Naive thymus-derived CD8-positive, alpha-beta T cell (primary cell): Measurements from ENCODE around the gene KIAA0040. TPM values are rescaled to one million over a fixed set of nuclear protein-coding genes. Genes with fewer than 3 reads are reported as not detected.
A peak's percentile ranks its signal among the peaks of the same experiment; 100 is the strongest.

Experiments used
- ATAC-seq, 2 donors: fragments of 150-1000 bp; cut with Tn5 transposase in 1 of 2; sonication (Bioruptor Pico), chemical (Tn5 transposase) in 1 of 2; 1 replicate in 1 of 2; 2 replicates in 1 of 2; pipeline ENCODE4 v1.10.0; 2021; ENCODE audit warnings: mild to moderate bottlenecking in 2 of 2, moderate library complexity in 2 of 2
- POLR2A ChIA-PET: fragments of 350-600 bp; sonication (Branson Sonifier 250); formaldehyde crosslinking; loops from one replicate; lab custom pipeline; 2021; ENCODE audit warnings: antibody characterized with exemption; lab: Charles Lee
- DNase-seq, 10 donors: peaks; one replicate each; pipeline versions ENCODE4 v3.0.0 to v3.0.0-alpha.2; 2020 to 2022
- H3K27ac Mint-ChIP-seq, 10 donors: one replicate each; pipeline ENCODE4 v1.8.0; 2020 to 2022; ENCODE audit warnings: mild to moderate bottlenecking in 10 of 10, mixed read lengths in 10 of 10, moderate library complexity in 4 of 10, inconsistent platforms in 1 of 10
- H3K27me3 Mint-ChIP-seq, 5 donors: one replicate each; pipeline ENCODE4 v1.8.0; 2021 to 2022; ENCODE audit warnings: mixed read lengths in 5 of 5
- H3K36me3 Mint-ChIP-seq, 3 donors: one replicate each; pipeline ENCODE4 v1.8.0; 2020 to 2022; ENCODE audit warnings: mixed read lengths in 3 of 3, mild to moderate bottlenecking in 2 of 3, inconsistent platforms in 1 of 3
- H3K4me1 Mint-ChIP-seq, 4 donors: one replicate each; pipeline ENCODE4 v1.8.0; 2021 to 2022; ENCODE audit warnings: mixed read lengths in 4 of 4
- H3K4me3 Mint-ChIP-seq, 10 donors: one replicate each; pipeline ENCODE4 v1.8.0; 2020 to 2022; ENCODE audit warnings: mild to moderate bottlenecking in 10 of 10, mixed read lengths in 10 of 10, moderate library complexity in 6 of 10, inconsistent platforms in 1 of 10
- H3K9me3 Mint-ChIP-seq, 9 donors: one replicate each; pipeline ENCODE4 v1.8.0; 2020 to 2022; ENCODE audit warnings: mixed read lengths in 9 of 9, mild to moderate bottlenecking in 3 of 9, inconsistent platforms in 1 of 9, moderate library complexity in 1 of 9
- polyA plus RNA-seq, 3 donors: library from polyadenylated mRNA; unstranded; fragments of 300-500 nt; fragmentation: Illumina TruSeq; gene quantifications; one replicate each; pipeline ENCODE4 v1.2.3, GENCODE V29; 2021
- total RNA-seq, 8 experiments: library from RNA in 2 of 8; stranded (reverse) in 2 of 8; gene quantifications; one replicate each; pipeline ENCODE4 v1.2.3 and lab custom pipeline; 2021 to 2026

KIAA0040 gene
- total and polyA plus RNA-seq, 5 experiments from 2014 or later: 25.1 to 32.5 (median 26.0) TPM

GRCh38 chr1:175179837-175180590 lies 12.6 kb downstream of the KIAA0040 start:
- no peak overlapping the region for H3K4me3 Mint-ChIP-seq
- H3K4me1 Mint-ChIP-seq: peaks cover 35 to 83% (median 79%) of the 10 kb centered on the region in 4 donors
- peaks cover 5 to 61% (median 30%) of the 10 kb centered on the region in 3 donors for H3K36me3 Mint-ChIP-seq
- no peaks in the 10 kb centered on the region for H3K9me3 Mint-ChIP-seq
- POLR2A ChIA-PET: interaction anchor here (0.6 to 1.2 kb wide), 2 partner anchors 8 to 20 kb away, joined by 3 to 4 read pairs; no protein-coding TSS in a partner anchor
- peak overlapping the region in 8 of 10 donors; percentile 5 to 76 (median 20) for H3K27ac Mint-ChIP-seq
- ATAC-seq: no peak
- no peak for DNase-seq
- no peaks in the 10 kb centered on the region for H3K27me3 Mint-ChIP-seq

GRCh38 chr1:175178456-175178855 lies 14.1 kb downstream of the KIAA0040 start:
- POLR2A ChIA-PET: no interaction called here
- Mint-ChIP-seq H3K4me1 (peaks cover 36 to 81% (median 79%) of the 10 kb centered on the region in 4 donors), H3K9me3 (no peaks in the 10 kb centered on the region), H3K27ac (peak overlapping the region in 4 of 10 donors; percentile 9 to 72 (median 24)), H3K36me3 (peaks cover 5 to 72% (median 31%) of the 10 kb centered on the region in 3 donors), H3K27me3 (no peaks in the 10 kb centered on the region), H3K4me3 (no peak overlapping the region)
- DNase-seq (no peak), ATAC-seq (no peak)

GRCh38 chr1:175178056-175178455 lies 14.5 kb downstream of the KIAA0040 start:
- POLR2A ChIA-PET: interaction anchor here (0.6 kb wide), 1 partner anchor 17 kb away, joined by 4 read pairs; no protein-coding TSS in a partner anchor
- peaks cover 5 to 73% (median 31%) of the 10 kb centered on the region in 3 donors for H3K36me3 Mint-ChIP-seq
- H3K27ac Mint-ChIP-seq: peak overlapping the region in 4 of 10 donors; percentile 6 to 72 (median 10)
- no peaks in the 10 kb centered on the region for H3K9me3 Mint-ChIP-seq
- DNase-seq (no peak), ATAC-seq (no peak)
- no peaks in the 10 kb centered on the region for H3K27me3 Mint-ChIP-seq
- no peak overlapping the region for H3K4me3 Mint-ChIP-seq
- peaks cover 34 to 81% (median 78%) of the 10 kb centered on the region in 4 donors for H3K4me1 Mint-ChIP-seq

- H3K36me3 Mint-ChIP-seq: peaks cover 5 to 75% (median 25%) of the 10 kb centered on the region in 3 donors
- H3K27ac Mint-ChIP-seq: peak overlapping the region in 2 of 10 donors; percentile 16 to 52
- no peak for DNase-seq
- POLR2A ChIA-PET: no interaction called here
- H3K9me3 Mint-ChIP-seq: no peaks in the 10 kb centered on the region
- no peaks in the 10 kb centered on the region for H3K27me3 Mint-ChIP-seq
- no peak for ATAC-seq
- no peak overlapping the region for H3K4me3 Mint-ChIP-seq
- peaks cover 27 to 80% (median 73%) of the 10 kb centered on the region in 4 donors for H3K4me1 Mint-ChIP-seq
Measured at GRCh38 chr1:175176246-175176645, 16.3 kb downstream of the KIAA0040 start.

GRCh38 chr1:175174309-175175102 lies 18.1 kb downstream of the KIAA0040 start:
- no peak for DNase-seq
- Mint-ChIP-seq H3K4me3 (peak overlapping the region in 1 of 10 donors; percentile 17), H3K36me3 (peaks cover 5 to 84% (median 22%) of the 10 kb centered on the region in 3 donors), H3K4me1 (peaks cover 34 to 83% (median 77%) of the 10 kb centered on the region in 4 donors), H3K9me3 (no peaks in the 10 kb centered on the region), H3K27ac (peak overlapping the region in 3 of 10 donors; percentile 9 to 68 (median 15)), H3K27me3 (no peaks in the 10 kb centered on the region)
- no peak for ATAC-seq
- POLR2A ChIA-PET: interaction anchor here (0.7 to 1.3 kb wide), 2 partner anchors 15 to 35 kb away, joined by 3 read pairs; no protein-coding TSS in a partner anchor

GRCh38 chr1:175173531-175173930 lies 19.0 kb downstream of the KIAA0040 start:
- no peak for DNase-seq
- ATAC-seq: no peak
- Mint-ChIP-seq H3K27ac (peak overlapping the region in 1 of 10 donors; percentile 42), H3K9me3 (no peaks in the 10 kb centered on the region), H3K27me3 (no peaks in the 10 kb centered on the region), H3K36me3 (peaks cover 5 to 88% (median 21%) of the 10 kb centered on the region in 3 donors), H3K4me3 (no peak overlapping the region), H3K4me1 (peaks cover 35 to 82% (median 77%) of the 10 kb centered on the region in 4 donors)
- POLR2A ChIA-PET: interaction anchor here (0.7 to 1.3 kb wide), 2 partner anchors 16 to 36 kb away, joined by 3 read pairs; no protein-coding TSS in a partner anchor

GRCh38 chr1:175172503-175172902 lies 20.1 kb downstream of the KIAA0040 start:
- POLR2A ChIA-PET: no interaction called here
- Mint-ChIP-seq H3K9me3 (no peaks in the 10 kb centered on the region), H3K27ac (peak overlapping the region in 1 of 10 donors; percentile 42), H3K36me3 (peaks cover 5 to 88% (median 21%) of the 10 kb centered on the region in 3 donors), H3K4me3 (no peak overlapping the region), H3K4me1 (peaks cover 40 to 78% (median 72%) of the 10 kb centered on the region in 4 donors), H3K27me3 (no peaks in the 10 kb centered on the region)
- no peak for DNase-seq
- no peak for ATAC-seq

GRCh38 chr1:175171036-175171913 lies 21.3 kb downstream of the KIAA0040 start:
- Mint-ChIP-seq H3K27me3 (no peaks in the 10 kb centered on the region), H3K4me3 (no peak overlapping the region), H3K36me3 (peaks cover 2 to 87% (median 15%) of the 10 kb centered on the region in 3 donors), H3K27ac (peak overlapping the region in 8 of 10 donors; percentile 9 to 74 (median 54)), H3K9me3 (no peaks in the 10 kb centered on the region), H3K4me1 (peaks cover 49 to 84% (median 69%) of the 10 kb centered on the region in 4 donors)
- DNase-seq (no peak), ATAC-seq (no peak)
- POLR2A ChIA-PET: no interaction called here

- H3K27me3 Mint-ChIP-seq: no peaks in the 10 kb centered on the region
- H3K4me3 Mint-ChIP-seq: no peak overlapping the region
- peak overlapping the region; percentile 15 to 74 (median 61) for H3K27ac Mint-ChIP-seq
- H3K9me3 Mint-ChIP-seq: no peaks in the 10 kb centered on the region
- POLR2A ChIA-PET: interaction anchor here (1.0 kb wide), 1 partner anchor 19 kb away, joined by 3 read pairs; no protein-coding TSS in a partner anchor
- DNase-seq (no peak), ATAC-seq (no peak)
- H3K4me1 Mint-ChIP-seq: peaks cover 49 to 81% (median 60%) of the 10 kb centered on the region in 4 donors
- peaks cover 4 to 90% (median 8%) of the 10 kb centered on the region in 3 donors for H3K36me3 Mint-ChIP-seq
Measured at GRCh38 chr1:175169286-175170018, 23.1 kb downstream of the KIAA0040 start.

- no peak overlapping the region for H3K4me3 Mint-ChIP-seq
- peak overlapping the region in 7 of 10 donors; percentile 21 to 90 (median 64) for H3K27ac Mint-ChIP-seq
- peaks cover 46 to 77% (median 55%) of the 10 kb centered on the region in 4 donors for H3K4me1 Mint-ChIP-seq
- DNase-seq: no peak
- no peaks in the 10 kb centered on the region for H3K27me3 Mint-ChIP-seq
- H3K36me3 Mint-ChIP-seq: peaks cover 7 to 88% (median 8%) of the 10 kb centered on the region in 3 donors
- ATAC-seq: no peak
- POLR2A ChIA-PET: interaction anchor here (1.0 to 1.2 kb wide), 2 partner anchors 14 to 20 kb away, joined by 3 read pairs; no protein-coding TSS in a partner anchor
- no peaks in the 10 kb centered on the region for H3K9me3 Mint-ChIP-seq
Measured at GRCh38 chr1:175168782-175169181, 23.8 kb downstream of the KIAA0040 start.

GRCh38 chr1:175167861-175168260 lies 24.7 kb downstream of the KIAA0040 start:
- POLR2A ChIA-PET: interaction anchor here (1.2 kb wide), 1 partner anchor 15 kb away, joined by 3 read pairs; no protein-coding TSS in a partner anchor
- no peaks in the 10 kb centered on the region for H3K27me3 Mint-ChIP-seq

More at GRCh38 chr1:175167861-175168260, 24.7 kb downstream of the KIAA0040 start:
- Mint-ChIP-seq H3K9me3 (no peaks in the 10 kb centered on the region), H3K4me1 (peaks cover 45 to 72% (median 50%) of the 10 kb centered on the region in 4 donors), H3K4me3 (no peak overlapping the region), H3K36me3 (peaks cover 8 to 88% (median 10%) of the 10 kb centered on the region in 3 donors), H3K27ac (peak overlapping the region in 8 of 10 donors; percentile 31 to 90 (median 58))
- no peak for ATAC-seq
- no peak for DNase-seq
